ENCODE results near the gene ZFP36. TPM values are rescaled to one million over a fixed set of nuclear protein-coding genes. Genes with fewer than 3 reads are reported as not detected.

Gene ZFP36
- total and polyA plus RNA-seq, 10 donors = 63.2 to 396 (median 165) TPM

- H3K4me3 ChIP-seq = peak overlapping the region; percentile 0 to 98 (median 75)
- WGBS, 5 donors = 19 to 24% (median 20%) methylated on average over 9 of the region's 9 CpGs
- H3K27ac ChIP-seq = peak overlapping the region; percentile 88 to 100 (median 99)
- no peaks in the 10 kb centered on the region for H3K9me3 ChIP-seq
- H3K4me1 ChIP-seq = peaks cover 22 to 74% (median 54%) of the 10 kb centered on the region in 6 donors
- peaks cover 0 to 4% (median 0%) of the 10 kb centered on the region in 7 donors for H3K27me3 ChIP-seq (replicated peaks in 1 of 7)
- intact Hi-C loops (cut with DNase I; ENCODE audit: low total_unique reads) = loop anchor here (10.0 kb wide), 1 partner anchor 66 kb away; the partner anchor contains the start of gene SAMD4B
- peak in 2 of 3 donors; percentile 4 to 19 for TF ChIP-seq POLR2A (IDR thresholded peaks at IDR 0.05)
- TF ChIP-seq CTCF (IDR thresholded peaks at IDR 0.05 in 8 of 11, conservative IDR thresholded peaks at IDR 0.05 in 3 of 11) = no peak
- TF ChIP-seq POLR2AphosphoS5 (IDR thresholded peaks at IDR 0.05) = peak; percentile 9 to 93 (median 78)
- peak; percentile 83 for DNase-seq
- peaks cover 4 to 37% (median 16%) of the 10 kb centered on the region in 6 donors for H3K36me3 ChIP-seq
Observed at GRCh38 chr19:39411081-39411831, 4.6 kb downstream of the ZFP36 start.

- H3K9me3 ChIP-seq = no peaks in the 10 kb centered on the region
- no peak for TF ChIP-seq POLR2A (IDR thresholded peaks at IDR 0.05)
- no peak for TF ChIP-seq POLR2AphosphoS5 (IDR thresholded peaks at IDR 0.05)
- peak; percentile 92 to 100 (median 97) for TF ChIP-seq CTCF (IDR thresholded peaks at IDR 0.05 in 8 of 11, conservative IDR thresholded peaks at IDR 0.05 in 3 of 11)
- peaks cover 22 to 79% (median 54%) of the 10 kb centered on the region in 6 donors for H3K4me1 ChIP-seq
- H3K36me3 ChIP-seq = peaks cover 4 to 42% (median 16%) of the 10 kb centered on the region in 6 donors
- H3K4me3 ChIP-seq = peak overlapping the region; percentile 8 to 98 (median 74)
- intact Hi-C loops (cut with DNase I; ENCODE audit: low total_unique reads) = loop anchor here (10.0 kb wide), 1 partner anchor 67 kb away; the partner anchor contains the start of gene SAMD4B
- H3K27ac ChIP-seq = peak overlapping the region; percentile 88 to 100 (median 99)
- DNase-seq = peak; percentile 94
- WGBS, 5 donors = 0 to 1% (median 0%) methylated on average over 7 of the region's 7 CpGs
- H3K27me3 ChIP-seq (replicated peaks in 1 of 7) = peaks cover 0 to 4% (median 0%) of the 10 kb centered on the region in 7 donors
Observed at GRCh38 chr19:39411832-39412099, 5.1 kb downstream of the ZFP36 start.

DNA sequence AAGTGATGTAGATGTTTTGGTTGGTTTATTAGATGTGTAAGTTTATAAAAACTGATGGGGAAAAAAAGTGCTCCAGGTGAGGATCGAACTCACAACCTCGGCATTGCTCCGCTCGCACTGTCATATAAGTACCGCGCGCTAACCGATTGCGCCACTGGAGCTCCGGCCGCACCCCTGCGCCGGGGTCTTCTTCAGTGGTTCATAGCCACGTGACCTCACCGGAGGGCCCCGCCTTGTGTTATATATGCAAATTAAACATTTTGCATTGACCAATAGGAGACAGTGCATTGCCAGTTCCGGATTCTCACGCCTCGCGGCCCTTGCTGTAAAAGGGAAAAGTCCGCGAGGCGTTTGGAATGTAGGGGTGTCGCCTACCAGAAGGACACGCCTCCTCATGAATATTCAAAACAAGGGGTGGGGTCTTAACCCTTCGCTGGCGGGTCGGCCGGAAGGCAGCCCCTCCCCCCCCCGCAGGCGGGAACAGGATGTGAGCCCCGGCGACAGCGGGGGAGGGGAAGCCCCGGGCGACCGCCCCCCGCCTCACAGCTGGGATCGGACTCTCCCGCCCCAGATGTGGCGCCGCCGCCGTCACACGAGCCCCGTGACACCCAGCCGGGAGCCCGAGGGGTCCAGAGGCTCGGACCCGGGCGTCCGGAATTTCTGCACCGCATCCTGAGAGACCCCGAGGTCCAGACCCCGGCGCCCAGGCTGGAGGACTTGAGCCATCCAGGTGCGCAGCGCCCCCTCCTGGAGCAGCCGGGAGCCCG, 5.6 kb downstream of the ZFP36 start, which contains the start of gene PLEKHG2:
Gene PLEKHG2, plus strand, starts transcription at position 570 of the 767 bp plus-strand sequence. CDS start 1,418 bp downstream, outside the sequence.
- no peaks in the 10 kb centered on the region for H3K9me3 ChIP-seq
- H3K4me3 ChIP-seq = peak within 1 kb of the TSS; percentile 60 to 98 (median 74)
- H3K27me3 ChIP-seq (replicated peaks in 1 of 7) = peaks cover 0 to 4% (median 0%) of the 10 kb centered on the region in 7 donors
- WGBS, 5 donors = 0 to 1% (median 0%) methylated on average over 33 to 60 of the region's 60 CpGs
- TF ChIP-seq POLR2AphosphoS5 (IDR thresholded peaks at IDR 0.05) (peak; percentile 96 to 97 (median 97)), POLR2A (IDR thresholded peaks at IDR 0.05) (peak in 2 of 3 donors; percentile 89 to 90), CTCF (IDR thresholded peaks at IDR 0.05 in 8 of 11, conservative IDR thresholded peaks at IDR 0.05 in 3 of 11) (peak in 9 of 11 experiments; percentile 0 to 91 (median 84))
- intact Hi-C loops (cut with DNase I; ENCODE audit: low total_unique reads) = loop anchor here (10.0 kb wide), 1 partner anchor 67 kb away; the partner anchor contains the start of gene SAMD4B
- peak within 1 kb of the TSS; percentile 91 to 100 (median 99) for H3K27ac ChIP-seq
- peak; percentile 98 for DNase-seq
- H3K4me1 ChIP-seq = peaks cover 22 to 84% (median 57%) of the 10 kb centered on the region in 6 donors
- peaks cover 4 to 46% (median 16%) of the 10 kb centered on the region in 6 donors for H3K36me3 ChIP-seq
